Measurements from ENCODE around the gene NKX2-4.
"Not testable (repeated sequence)": the region's sequence is repeated elsewhere in the genome, so short reads cannot be mapped to it uniquely, and the experiment has no call there.

DNA sequence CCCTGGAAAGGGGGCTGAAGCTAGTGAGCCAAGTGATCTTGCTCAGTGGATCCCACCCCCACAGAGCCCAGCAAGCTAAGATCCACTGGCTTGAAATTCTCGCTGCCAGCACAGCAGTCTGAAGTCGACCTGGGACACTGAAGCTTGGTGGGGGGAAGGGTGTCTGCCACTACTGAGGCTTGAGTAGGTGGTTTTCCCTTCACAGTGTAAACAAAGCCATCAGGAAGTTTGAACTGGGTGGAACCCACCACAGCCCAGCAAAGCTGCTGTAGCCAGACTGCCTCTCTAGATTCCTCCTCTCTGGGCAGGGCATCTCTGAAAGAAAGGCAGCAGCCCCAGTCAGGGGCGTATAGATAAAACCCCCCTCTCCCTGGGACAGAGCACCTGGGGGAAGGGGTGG lies 16.7 kb upstream of the NKX2-4 start:
- TF ChIP-seq EZH2 (IDR thresholded peaks at IDR 0.05; ENCODE audit: insufficient read depth, low read length); CTCF (IDR thresholded peaks at IDR 0.05; ENCODE audit: insufficient read depth, low read depth, low read length): not testable (repeated sequence)

All from astrocyte (in vitro differentiated cells and primary cell).